ENCODE measurements around the gene DLG3. TPM values are rescaled to one million over a fixed set of nuclear protein-coding genes. Genes with fewer than 3 reads are reported as not detected.
"Not testable (repeated sequence)": the region's sequence is repeated elsewhere in the genome, so short reads cannot be mapped to it uniquely, and the experiment has no call there.

DLG3 gene
- total RNA-seq, 1 donor from 2014 or later = 14.2 TPM

DNA sequence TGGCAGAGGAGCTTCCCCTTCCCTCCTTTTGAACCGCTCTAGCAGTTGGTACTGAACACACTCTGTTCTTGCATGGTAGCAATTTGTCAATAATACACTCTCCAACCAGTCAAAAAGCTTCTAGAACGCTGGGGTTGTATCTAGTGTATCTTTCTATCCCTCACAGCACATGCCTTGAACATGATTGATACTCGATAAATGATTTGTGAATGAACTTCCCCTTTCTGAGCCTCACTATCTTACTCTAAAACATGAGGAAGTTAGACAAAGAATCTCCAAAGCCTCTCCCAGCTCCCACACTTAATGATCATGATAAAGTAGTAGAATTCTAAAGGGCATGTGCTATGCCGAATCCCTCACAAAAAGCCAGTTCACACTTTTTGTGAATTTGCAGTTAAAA, 64.4 kb downstream of the DLG3 start:
- intact Hi-C loops (cut with micrococcal nuclease) = loop anchor here (10.0 kb wide), 1 partner anchor 54 kb away; no protein-coding TSS in a partner anchor

GRCh38 chrX:70515270-70515669, 70.6 kb downstream of the DLG3 start:
- intact Hi-C loops (cut with micrococcal nuclease) = not testable (repeated sequence)

- intact Hi-C loops (cut with micrococcal nuclease) = not testable (repeated sequence)
Measured at GRCh38 chrX:70515692-70516091, 71.1 kb downstream of the DLG3 start.

DNA sequence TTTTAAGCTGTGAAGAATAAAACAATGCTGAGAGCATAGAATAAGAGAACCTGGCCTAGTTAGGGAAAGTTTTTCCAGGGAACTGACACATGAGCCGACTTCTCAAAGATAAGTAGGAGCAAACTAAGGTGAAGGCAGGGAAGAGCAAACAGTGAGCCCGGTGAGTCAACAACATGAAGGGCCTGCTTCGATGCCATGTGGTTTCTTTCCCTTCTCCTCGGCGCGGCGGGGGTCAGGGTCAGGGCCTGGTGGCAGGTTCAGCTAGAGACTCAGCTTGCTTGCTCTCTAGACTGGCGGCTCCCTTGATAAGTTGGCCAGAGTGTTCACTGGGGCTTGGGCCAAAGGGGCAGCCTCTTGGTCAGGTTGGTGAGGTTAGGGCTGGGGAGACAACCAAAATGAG, 81.1 kb downstream of the DLG3 start:
- intact Hi-C loops (cut with micrococcal nuclease) = no loop called here

GRCh38 chrX:70527053-70527452, 82.4 kb downstream of the DLG3 start:
- intact Hi-C loops (cut with micrococcal nuclease) = no loop called here

GRCh38 chrX:70527610-70528345, 83.1 kb downstream of the DLG3 start:
- intact Hi-C loops (cut with micrococcal nuclease) = no loop called here

DNA sequence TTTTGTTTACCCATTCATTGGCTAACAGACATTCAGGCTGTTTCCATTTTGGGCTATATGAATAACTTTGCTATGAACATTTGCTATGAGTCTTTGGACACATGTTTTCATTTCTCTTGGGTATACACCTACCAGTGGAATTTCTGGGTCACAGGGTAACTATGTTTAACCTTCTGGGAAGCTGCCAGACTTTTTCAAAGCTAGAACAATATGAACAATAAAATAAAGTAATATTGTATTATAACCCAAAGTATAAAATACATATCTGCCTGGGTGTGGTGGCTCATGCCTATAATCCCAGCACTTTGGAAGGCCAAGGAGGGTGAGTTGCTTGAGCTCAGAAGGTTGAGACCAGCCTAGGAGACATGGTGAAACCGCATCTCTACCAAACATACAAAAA, 90.6 kb downstream of the DLG3 start:
- intact Hi-C loops (cut with micrococcal nuclease) = no loop called here

- intact Hi-C loops (cut with micrococcal nuclease) = no loop called here
Measured at GRCh38 chrX:70549429-70549828, 104.8 kb downstream of the DLG3 start.

- intact Hi-C loops (cut with micrococcal nuclease) = no loop called here
Measured at GRCh38 chrX:70552130-70552704, 107.6 kb downstream of the DLG3 start.

- intact Hi-C loops (cut with micrococcal nuclease) = no loop called here
Measured at GRCh38 chrX:70553516-70553915, 108.9 kb downstream of the DLG3 start.

DNA sequence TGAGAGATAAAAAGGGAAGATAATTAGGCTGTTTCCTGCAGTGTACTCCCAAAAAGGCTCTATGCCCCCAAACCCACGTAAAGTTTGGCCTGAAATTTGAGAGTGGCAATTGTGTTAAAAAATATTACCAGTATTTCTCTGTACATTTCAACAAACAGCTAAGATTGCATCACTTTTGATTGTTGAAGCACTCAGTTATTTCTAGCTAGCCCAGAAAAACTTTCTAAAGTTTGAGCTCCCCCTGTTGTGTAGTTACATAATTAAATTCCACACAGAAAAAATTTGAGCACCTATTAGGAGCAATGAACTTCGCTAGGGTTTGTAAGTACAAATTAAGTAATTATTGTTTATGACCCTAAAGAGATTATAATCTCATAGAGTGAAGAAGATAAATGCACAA, 109.4 kb downstream of the DLG3 start:
- intact Hi-C loops (cut with micrococcal nuclease) = loop anchor here (2.0 kb wide), 1 partner anchor 99 kb away; no protein-coding TSS in a partner anchor

DNA sequence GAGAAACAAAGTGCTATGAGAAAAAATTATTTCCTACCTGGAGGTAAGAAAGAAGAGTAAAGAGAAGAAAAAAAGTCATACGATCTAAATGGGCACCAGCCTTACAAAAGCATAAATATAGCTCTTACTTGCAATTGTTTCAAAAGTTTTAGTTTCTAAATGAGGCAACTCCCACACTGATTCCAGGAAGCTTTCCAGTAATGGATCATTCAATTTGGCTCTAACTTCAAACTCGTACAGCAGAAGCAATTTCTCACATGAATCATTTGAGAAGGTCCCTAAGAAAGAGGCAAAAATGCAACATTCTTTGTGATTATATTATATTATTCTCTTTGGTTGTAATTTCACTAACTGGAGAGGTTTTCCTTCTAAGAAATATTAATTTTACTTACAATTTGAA, 109.9 kb downstream of the DLG3 start:
- intact Hi-C loops (cut with micrococcal nuclease) = loop anchor here (2.0 kb wide), 1 partner anchor 100 kb away; no protein-coding TSS in a partner anchor

DNA sequence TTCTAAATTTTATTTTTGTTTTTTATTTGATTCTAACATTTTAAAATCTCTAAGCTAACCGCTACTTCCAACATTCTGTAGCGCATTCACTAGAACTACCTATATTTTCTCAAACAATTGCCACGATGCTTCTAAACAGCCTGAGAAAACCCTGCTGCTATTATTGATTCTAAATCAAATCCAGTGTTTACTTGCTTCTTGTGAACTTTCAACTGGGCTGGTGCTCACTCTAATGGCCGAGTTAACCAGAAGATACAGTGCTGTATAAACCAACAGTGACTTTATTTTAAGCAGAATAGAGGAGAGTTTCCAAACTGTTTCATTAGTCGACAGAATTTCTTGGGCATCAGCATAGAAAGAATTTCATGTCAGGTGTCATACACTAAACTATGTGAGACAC, 110.3 kb downstream of the DLG3 start:
- intact Hi-C loops (cut with micrococcal nuclease) = loop anchor here (2.0 kb wide), 1 partner anchor 100 kb away; no protein-coding TSS in a partner anchor

Other genes starting within 250 kb of the DLG3 start
- not detected in 2 replicates for gene AWAT1, start 210.2 kb upstream of the DLG3 start, total RNA-seq
- gene P2RY4, start 184.6 kb upstream of the DLG3 start, total RNA-seq = 0.20 and 0.34 TPM in 2 replicates
- not detected in 2 replicates for gene ARR3, start 176.5 kb upstream of the DLG3 start, total RNA-seq
- not detected in 2 replicates for gene RAB41, start 162.7 kb upstream of the DLG3 start, total RNA-seq
- 34.7 and 35.5 TPM in 2 replicates for gene PDZD11, start 154.9 kb upstream of the DLG3 start, total RNA-seq
- gene KIF4A, start 154.7 kb upstream of the DLG3 start, total RNA-seq = 32.2 and 33.7 TPM in 2 replicates
- gene GDPD2, start 21.5 kb upstream of the DLG3 start, total RNA-seq = 0.25 TPM in 2 replicates

Measured in T-helper 2 cell treated with Interferon-gamma antibody and Interleukin-4, amounts not matched to agents 100 ng/mL and 5 ng/mL, for 36 hours (primary cell).